HepG2 (cell line): ENCODE data around the gene EGFLAM. TPM values are rescaled to one million over a fixed set of nuclear protein-coding genes. Genes with fewer than 3 reads are reported as not detected.

Source experiments
- ATAC-seq: fragments of 200-7000 bp; cut with Tn5 transposase; 3 replicates; pipeline ENCODE4 v1.9.1; 2020; ENCODE audit warnings: mild to moderate bottlenecking, moderate library complexity
- BruUV-seq: library from RNA; stranded (reverse); fragments of 400-500 nt; replicated peaks from 2 replicates; lab custom pipeline; 2021; lab: Mats Ljungman, UMichigan
- CTCF ChIA-PET: fragments of 300-600 bp; formaldehyde crosslinking; extraction: SDS; loops from one replicate; lab custom pipeline; 2021; ENCODE audit warnings: low total read pairs, inconsistent platforms, low intra/inter-chr PET ratio; lab: Yijun Ruan, JAX
- POLR2A ChIA-PET: fragments of 350-600 bp; sonication (Branson Sonifier 250); formaldehyde crosslinking; loops from one replicate; lab custom pipeline; 2020; ENCODE audit warnings: antibody characterized with exemption, inconsistent platforms; lab: Yijun Ruan, JAX
- DNase-seq: peaks from one replicate; pipeline ENCODE4 v3.0.0-alpha.2; 2015; ENCODE audit warnings: low spot score
- FAIRE-seq: peaks from 3 replicates; lab custom pipeline; 2011; peaks lifted over from hg19 to GRCh38; lab: Jason Lieb, UNC
- H2AFZ ChIP-seq: one replicate; pipeline ENCODE4 v1.6.1; 2011; ENCODE audit warnings: low read length, inconsistent platforms
- H3K27ac ChIP-seq: fragments of 300-600 bp; 3 replicates; pipeline ENCODE4 v1.8.0; 2011; ENCODE audit warnings: mixed run types, mild to moderate bottlenecking, mixed read lengths, low read length, inconsistent platforms; ENCODE audit not compliant: insufficient read depth; ENCODE audit errors: extremely low read length
- H3K27me3 ChIP-seq, 2 experiments: fragments of 200-600 bp in 1 of 2; 2 replicates in 1 of 2; 3 replicates in 1 of 2; pipeline versions ENCODE4 v1.6.0 to v1.8.0; 2011; ENCODE audit warnings: low read length in 2 of 2, mild to moderate bottlenecking in 2 of 2, moderate library complexity in 2 of 2, inconsistent platforms in 1 of 2; ENCODE audit not compliant: insufficient read depth in 2 of 2, control insufficient read depth in 1 of 2
- H3K36me3 ChIP-seq, 2 experiments: fragments of 200-600 bp in 1 of 2; replicated peaks in 1 of 2; 2 replicates in 1 of 2; 3 replicates in 1 of 2; pipeline versions ENCODE4 v1.5.1 to v1.8.0; 2011; ENCODE audit warnings: low read length in 2 of 2, inconsistent platforms in 1 of 2; ENCODE audit not compliant: insufficient read depth in 2 of 2, control insufficient read depth in 1 of 2
- H3K4me1 ChIP-seq: 2 replicates; pipeline ENCODE4 v1.5.1; 2012; ENCODE audit warnings: low read length, inconsistent platforms; ENCODE audit not compliant: insufficient read depth
- H3K4me2 ChIP-seq: 2 replicates; pipeline ENCODE4 v1.6.0; 2011; ENCODE audit warnings: low read depth, low read length, inconsistent platforms
- H3K4me3 ChIP-seq, 3 experiments: fragments of 200-600 bp in 1 of 3; sonication (generic), shearing (Covaris generic) in 1 of 3; replicated peaks in 1 of 3; 2 replicates each; pipeline ENCODE4 v1.5.1; 2011 to 2016; ENCODE audit warnings: low read length in 3 of 3, inconsistent platforms in 2 of 3, low read depth in 2 of 3, mild to moderate bottlenecking in 2 of 3, control low read depth in 1 of 3, mixed read lengths in 1 of 3; ENCODE audit not compliant: insufficient read depth in 1 of 3
- H3K79me2 ChIP-seq: one replicate; pipeline ENCODE4 v1.6.1; 2011; ENCODE audit warnings: low read length, inconsistent platforms; ENCODE audit not compliant: insufficient read depth
- H3K9ac ChIP-seq: 2 replicates; pipeline ENCODE4 v1.6.0; 2011; ENCODE audit warnings: mild to moderate bottlenecking, low read depth, low read length, inconsistent platforms; ENCODE audit not compliant: insufficient read depth
- H3K9me3 ChIP-seq: 2 replicates; pipeline ENCODE4 v1.5.1; 2012; ENCODE audit warnings: mild to moderate bottlenecking, low read length
- H4K20me1 ChIP-seq: 2 replicates; pipeline ENCODE4 v1.6.0; 2011; ENCODE audit warnings: inconsistent platforms, mild to moderate bottlenecking, low read length, moderate library complexity; ENCODE audit not compliant: insufficient read depth
- AKAP8 ChIP-seq: sonication (generic); formaldehyde crosslinking; IDR thresholded peaks from 2 replicates; pipeline ENCODE4 v1.5.1; 2020; ENCODE audit warnings: mild to moderate bottlenecking, missing genetic modification reagents
- ATF7 ChIP-seq, 2 experiments: fragments of 450-650 bp in 1 of 2; sonication (generic) in 1 of 2; formaldehyde crosslinking in 1 of 2; IDR thresholded peaks; 2 replicates each; pipeline versions ENCODE4 v1.4.0 to v1.6.1; 2016 to 2020; ENCODE audit warnings: antibody characterized with exemption in 1 of 2, mild to moderate bottlenecking in 1 of 2, missing genetic modification reagents in 1 of 2
- ATRX ChIP-seq: sonication (generic); formaldehyde crosslinking; IDR thresholded peaks from 2 replicates; pipeline ENCODE4 v1.4.0; 2020; ENCODE audit warnings: missing genetic modification reagents, borderline replicate concordance
- CREM ChIP-seq, 2 experiments: sonication (generic) in 1 of 2; formaldehyde crosslinking in 1 of 2; IDR thresholded peaks; 2 replicates each; pipeline versions ENCODE4 v1.4.0 to v1.6.1; 2016 to 2020; ENCODE audit warnings: antibody characterized with exemption in 1 of 2, mild to moderate bottlenecking in 1 of 2, missing genetic modification reagents in 1 of 2
- KDM6A ChIP-seq: IDR thresholded peaks from 2 replicates; pipeline ENCODE4 v1.6.1; 2016; ENCODE audit warnings: low read depth
- NFATC3 ChIP-seq: sonication (generic); formaldehyde crosslinking; IDR thresholded peaks from 2 replicates; pipeline ENCODE4 v1.5.1; 2020; ENCODE audit warnings: mild to moderate bottlenecking, missing genetic modification reagents
- POLR2A ChIP-seq, 2 experiments: IDR thresholded peaks; 2 replicates each; pipeline ENCODE4 v1.6.1; 2011; ENCODE audit warnings: low read depth in 2 of 2, low read length in 2 of 2, mild to moderate bottlenecking in 1 of 2, moderate library complexity in 1 of 2; ENCODE audit not compliant: insufficient read depth in 1 of 2
- SATB2 ChIP-seq: sonication (generic); formaldehyde crosslinking; IDR thresholded peaks from 2 replicates; pipeline ENCODE4 v1.5.0; 2020; ENCODE audit warnings: missing genetic modification reagents
- SIX1 ChIP-seq: sonication (generic); formaldehyde crosslinking; IDR thresholded peaks from 2 replicates; pipeline ENCODE4 v1.4.0; 2020; ENCODE audit warnings: missing genetic modification reagents, borderline replicate concordance
- TOE1 ChIP-seq: sonication (generic); formaldehyde crosslinking; IDR thresholded peaks from 2 replicates; pipeline ENCODE4 v1.4.0; 2020; ENCODE audit warnings: mild to moderate bottlenecking, missing genetic modification reagents
- YEATS2 ChIP-seq: sonication (generic); formaldehyde crosslinking; IDR thresholded peaks from 2 replicates; pipeline ENCODE4 v1.4.0; 2020; ENCODE audit warnings: missing genetic modification reagents, borderline replicate concordance
- ZNF7 ChIP-seq: IDR thresholded peaks from 2 replicates; pipeline ENCODE4 v1.6.1; 2016; ENCODE audit warnings: missing biosample characterization, missing genetic modification reagents
- WGBS: methylation state at CpG from one replicate; pipeline ENCODE4 v1.1.6; 2017; ENCODE audit warnings: low lambda C conversion rate; 5-methylcytosine and 5-hydroxymethylcytosine counted together
- in situ Hi-C: cut with HindIII; loops from 2 replicates; pipeline ENCODE4 v1.10.0; 2017; ENCODE audit warnings: low pct_unique_long_range_greater_than_20kb; ENCODE audit not compliant: extremely low pct_ligation_motif_present
- intact Hi-C: fragments of 100-400 bp; cut with micrococcal nuclease; formaldehyde crosslinking; loops from one replicate; pipeline ENCODE4 v1.10.0; 2022; ENCODE audit not compliant: unreplicated experiment
- polyA plus RNA-seq, 8 experiments: library from polyadenylated mRNA; depleted of rRNA in 3 of 8; stranded (reverse) in 7 of 8; unstranded in 1 of 8; fragments of >200 nt; fragmentation: Illumina TruSeq in 4 of 8; extraction: Trizol in 4 of 8; gene quantifications; 2 replicates each; pipeline versions ENCODE4 v1.2.1 to v1.2.3, GENCODE V29; 2011 to 2016; ENCODE audit warnings: low read depth in 4 of 8, missing spikeins in 1 of 8, mixed read lengths in 1 of 8; ENCODE audit not compliant: insufficient read depth in 1 of 8
- small RNA-seq, 3 experiments: library from RNA; depleted of rRNA; stranded (forward); fragments of <200 nt; gene quantifications; one replicate each; pipeline ENCODE3, GENCODE V24; 2012; ENCODE audit warnings: low read depth in 2 of 3, low replicate concordance in 1 of 3; ENCODE audit not compliant: insufficient read length in 3 of 3, insufficient read depth in 2 of 3
- total RNA-seq, 5 experiments: library from RNA; depleted of rRNA; stranded (reverse); fragments of >200 nt; fragmentation: Illumina TruSeq; extraction: Trizol; gene quantifications; 2 replicates each; pipeline ENCODE4 v1.2.3, GENCODE V29; 2016; ENCODE audit warnings: low read depth in 1 of 5
- TF ChIP-seq, protein P1 (sequence below): sonication (generic); formaldehyde crosslinking; IDR thresholded peaks from 2 replicates; pipeline ENCODE4 v1.9.0; 2021; ENCODE audit warnings: missing genetic modification reagents, borderline replicate concordance
- TF ChIP-seq, protein P2 (sequence below): IDR thresholded peaks from 2 replicates; pipeline ENCODE4 v1.6.1; 2016; ENCODE audit warnings: missing compliant biosample characterization, missing genetic modification reagents, borderline replicate concordance

The EGFLAM gene
- total and polyA plus RNA-seq, 2 of the 13 experiments (the other 11 are each of a cell fraction or from before 2014, with no cell fraction given), result not detected

DNA sequence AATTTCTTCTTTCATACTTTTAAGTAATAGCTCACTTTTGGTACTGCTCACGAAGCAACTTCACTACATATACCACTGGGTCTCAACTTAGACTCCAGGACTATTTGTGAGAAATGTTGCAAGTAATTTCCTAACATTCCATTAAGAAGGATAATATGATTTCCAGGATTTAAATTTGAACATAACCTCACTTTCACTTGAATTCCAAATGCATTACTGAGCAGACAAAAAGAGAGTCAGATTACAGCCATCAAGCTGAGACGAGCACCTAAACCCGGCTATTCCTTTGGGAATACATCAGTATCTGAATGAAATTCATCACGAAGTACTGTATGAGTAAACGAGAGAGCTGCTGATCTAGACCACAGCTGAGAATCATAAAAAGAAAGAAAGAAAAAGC lies 250.8 kb downstream of the EGFLAM start:
- in situ Hi-C loops, result no loop called here
- Histone ChIP-seq H3K27ac (no peak overlapping the region), H3K4me3 (no peak overlapping the region), H3K27me3 (no peaks in the 10 kb centered on the region), H3K9me3 (no peaks in the 10 kb centered on the region), H4K20me1 (no peaks in the 10 kb centered on the region), H3K36me3 (peaks cover 6 to 36% of the 10 kb centered on the region in 2 experiments; a peak in 4 of 5 replicates), H3K79me2 (no peaks in the 10 kb centered on the region), H3K4me2 (no peak overlapping the region), H3K9ac (no peak overlapping the region), H3K4me1 (no peaks in the 10 kb centered on the region), H2AFZ (no peak overlapping the region)
- ChIA-PET CTCF (no interaction called here), POLR2A (no interaction called here)
- no TSS peak for BruUV-seq
- ATAC-seq (no peak), DNase-seq (no peak), FAIRE-seq (no peak)
- WGBS, result 99% methylated on average over 5 of the region's 5 CpGs
- intact Hi-C loops, result no loop called here
- no peak for TF ChIP-seq KDM6A (CRISPR knock-in tag)
- TF ChIP-seq CREM (IDR thresholded peaks at IDR 0.05), result no peak
- no peak for TF ChIP-seq CREM (CRISPR knock-in tag; IDR thresholded peaks at IDR 0.05)
- TF ChIP-seq, protein P1, sequence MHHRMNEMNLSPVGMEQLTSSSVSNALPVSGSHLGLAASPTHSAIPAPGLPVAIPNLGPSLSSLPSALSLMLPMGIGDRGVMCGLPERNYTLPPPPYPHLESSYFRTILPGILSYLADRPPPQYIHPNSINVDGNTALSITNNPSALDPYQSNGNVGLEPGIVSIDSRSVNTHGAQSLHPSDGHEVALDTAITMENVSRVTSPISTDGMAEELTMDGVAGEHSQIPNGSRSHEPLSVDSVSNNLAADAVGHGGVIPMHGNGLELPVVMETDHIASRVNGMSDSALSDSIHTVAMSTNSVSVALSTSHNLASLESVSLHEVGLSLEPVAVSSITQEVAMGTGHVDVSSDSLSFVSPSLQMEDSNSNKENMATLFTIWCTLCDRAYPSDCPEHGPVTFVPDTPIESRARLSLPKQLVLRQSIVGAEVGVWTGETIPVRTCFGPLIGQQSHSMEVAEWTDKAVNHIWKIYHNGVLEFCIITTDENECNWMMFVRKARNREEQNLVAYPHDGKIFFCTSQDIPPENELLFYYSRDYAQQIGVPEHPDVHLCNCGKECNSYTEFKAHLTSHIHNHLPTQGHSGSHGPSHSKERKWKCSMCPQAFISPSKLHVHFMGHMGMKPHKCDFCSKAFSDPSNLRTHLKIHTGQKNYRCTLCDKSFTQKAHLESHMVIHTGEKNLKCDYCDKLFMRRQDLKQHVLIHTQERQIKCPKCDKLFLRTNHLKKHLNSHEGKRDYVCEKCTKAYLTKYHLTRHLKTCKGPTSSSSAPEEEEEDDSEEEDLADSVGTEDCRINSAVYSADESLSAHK (CRISPR knock-in tag), result no peak
- TF ChIP-seq ATRX (CRISPR knock-in tag), result no peak
- TF ChIP-seq NFATC3 (CRISPR knock-in tag), result no peak
- no peak for TF ChIP-seq AKAP8 (CRISPR knock-in tag)
- TF ChIP-seq POLR2A (IDR thresholded peaks at IDR 0.05; ENCODE audit: insufficient read depth in 1 of 2, low read depth in 2 of 2, low read length in 2 of 2), result no peak
- no peak for TF ChIP-seq TOE1 (CRISPR knock-in tag)
- TF ChIP-seq SIX1 (CRISPR knock-in tag), result no peak
- TF ChIP-seq ATF7 (IDR thresholded peaks at IDR 0.05), result no peak
- no peak for TF ChIP-seq ATF7 (CRISPR knock-in tag; IDR thresholded peaks at IDR 0.05)
- TF ChIP-seq, protein P2, sequence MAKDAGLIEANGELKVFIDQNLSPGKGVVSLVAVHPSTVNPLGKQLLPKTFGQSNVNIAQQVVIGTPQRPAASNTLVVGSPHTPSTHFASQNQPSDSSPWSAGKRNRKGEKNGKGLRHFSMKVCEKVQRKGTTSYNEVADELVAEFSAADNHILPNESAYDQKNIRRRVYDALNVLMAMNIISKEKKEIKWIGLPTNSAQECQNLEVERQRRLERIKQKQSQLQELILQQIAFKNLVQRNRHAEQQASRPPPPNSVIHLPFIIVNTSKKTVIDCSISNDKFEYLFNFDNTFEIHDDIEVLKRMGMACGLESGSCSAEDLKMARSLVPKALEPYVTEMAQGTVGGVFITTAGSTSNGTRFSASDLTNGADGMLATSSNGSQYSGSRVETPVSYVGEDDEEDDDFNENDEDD (CRISPR knock-in tag), result no peak
- no peak for TF ChIP-seq ZNF7 (CRISPR knock-in tag)
- no peak for TF ChIP-seq YEATS2
- no peak for TF ChIP-seq SATB2 (CRISPR knock-in tag)

Small RNA genes lying within 50 kb of the gene (small RNA-seq; reads per million reads assigned to genes)
- 0 reads per million in 3 experiments for gene AC091839.1
